ENCODE data around the gene LSAMP. TPM values are rescaled to one million over a fixed set of nuclear protein-coding genes. Genes with fewer than 3 reads are reported as not detected.
"Not testable (repeated sequence)": the region's sequence is repeated elsewhere in the genome, so short reads cannot be mapped to it uniquely, and the experiment has no call there.

The LSAMP gene
- total RNA-seq, 1 donor from 2014 or later = 3.7 TPM

DNA sequence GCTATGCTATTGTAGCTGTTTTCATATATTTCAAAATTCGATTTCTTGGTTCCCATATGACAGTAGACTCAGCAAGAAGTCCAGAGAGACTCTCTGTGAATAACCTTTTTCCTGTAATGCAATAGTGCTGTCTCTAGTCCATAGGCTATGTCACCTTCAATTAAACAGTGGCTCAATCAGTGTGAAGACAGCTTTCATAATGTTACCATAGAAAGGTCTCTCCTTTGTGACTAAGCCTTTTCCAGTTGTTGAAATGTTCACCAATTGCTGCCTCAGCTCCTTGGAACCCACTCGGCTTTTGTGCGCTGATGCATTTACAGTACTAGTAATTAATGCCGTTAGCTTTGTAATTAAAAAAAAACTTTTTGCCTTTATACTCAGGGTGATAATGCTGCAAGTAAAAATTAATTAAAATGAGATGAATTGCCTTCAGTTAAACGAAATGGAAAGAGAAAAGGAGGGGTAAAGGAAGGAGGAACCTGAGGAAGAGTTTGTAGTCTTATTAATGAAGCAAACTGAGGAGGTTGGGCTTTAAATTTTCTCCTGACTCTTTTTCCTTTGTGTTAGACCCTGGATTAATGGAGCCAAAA is 214.8 kb downstream of the LSAMP start:
- Histone ChIP-seq H3K36me3 (ENCODE audit: control insufficient read depth in 3 of 3, insufficient read depth in 3 of 3, low read length in 3 of 3) (no peaks in the 10 kb centered on the region), H3K9me3 (ENCODE audit: control insufficient read depth in 3 of 3, low read length in 3 of 3) (no peaks in the 10 kb centered on the region), H3K4me1 (ENCODE audit: control insufficient read depth in 3 of 3, insufficient read depth in 3 of 3, low read length in 3 of 3) (no peaks in the 10 kb centered on the region), H3K4me3 (ENCODE audit: low read length in 3 of 3) (no peak overlapping the region), H3K9ac (ENCODE audit: low read depth in 1 of 3, low read length in 3 of 3) (no peak overlapping the region), H3K27me3 (ENCODE audit: control insufficient read depth in 3 of 3, insufficient read depth in 3 of 3, low read length in 3 of 3) (no peaks in the 10 kb centered on the region), H3K27ac (ENCODE audit: low read depth, low read length) (no peak overlapping the region)

- Histone ChIP-seq H3K4me3 (ENCODE audit: low read length in 3 of 3) (no peak overlapping the region), H3K9me3 (ENCODE audit: control insufficient read depth in 3 of 3, low read length in 3 of 3) (no peaks in the 10 kb centered on the region)
Observed at GRCh38 chr3:116226266-116226665, 219.0 kb downstream of the LSAMP start.

GRCh38 chr3:116216761-116217160 is 228.5 kb downstream of the LSAMP start:
- H3K27ac ChIP-seq (ENCODE audit: low read depth, low read length) = no peak overlapping the region
- no peak overlapping the region for H3K9ac ChIP-seq (ENCODE audit: low read depth in 1 of 3, low read length in 3 of 3)
- no peaks in the 10 kb centered on the region for H3K9me3 ChIP-seq (ENCODE audit: control insufficient read depth in 3 of 3, low read length in 3 of 3)
- H3K4me3 ChIP-seq (ENCODE audit: low read length in 3 of 3) = no peak overlapping the region
- H3K27me3 ChIP-seq (ENCODE audit: control insufficient read depth in 3 of 3, insufficient read depth in 3 of 3, low read length in 3 of 3) = no peaks in the 10 kb centered on the region
- H3K4me1 ChIP-seq (ENCODE audit: control insufficient read depth in 3 of 3, insufficient read depth in 3 of 3, low read length in 3 of 3) = no peaks in the 10 kb centered on the region
- no peaks in the 10 kb centered on the region for H3K36me3 ChIP-seq (ENCODE audit: control insufficient read depth in 3 of 3, insufficient read depth in 3 of 3, low read length in 3 of 3)

More at GRCh38 chr3:116226266-116226665, 219.0 kb downstream of the LSAMP start:
- H3K9ac ChIP-seq (ENCODE audit: low read depth in 1 of 3, low read length in 3 of 3) = no peak overlapping the region
- H3K27ac ChIP-seq (ENCODE audit: low read depth, low read length) = no peak overlapping the region
- no peaks in the 10 kb centered on the region for H3K4me1 ChIP-seq (ENCODE audit: control insufficient read depth in 3 of 3, insufficient read depth in 3 of 3, low read length in 3 of 3)
- H3K36me3 ChIP-seq (ENCODE audit: control insufficient read depth in 3 of 3, insufficient read depth in 3 of 3, low read length in 3 of 3) = no peaks in the 10 kb centered on the region
- no peaks in the 10 kb centered on the region for H3K27me3 ChIP-seq (ENCODE audit: control insufficient read depth in 3 of 3, insufficient read depth in 3 of 3, low read length in 3 of 3)

- peaks cover 0 to 3% (median 0%) of the 10 kb centered on the region in 3 donors for H3K9me3 ChIP-seq (ENCODE audit: control insufficient read depth in 3 of 3, low read length in 3 of 3)
- no peak overlapping the region for H3K4me3 ChIP-seq (ENCODE audit: low read length in 3 of 3)
- no peaks in the 10 kb centered on the region for H3K27me3 ChIP-seq (ENCODE audit: control insufficient read depth in 3 of 3, insufficient read depth in 3 of 3, low read length in 3 of 3)
- H3K27ac ChIP-seq (ENCODE audit: low read depth, low read length) = no peak overlapping the region
- H3K9ac ChIP-seq (ENCODE audit: low read depth in 1 of 3, low read length in 3 of 3) = no peak overlapping the region
- no peaks in the 10 kb centered on the region for H3K4me1 ChIP-seq (ENCODE audit: control insufficient read depth in 3 of 3, insufficient read depth in 3 of 3, low read length in 3 of 3)
- H3K36me3 ChIP-seq (ENCODE audit: control insufficient read depth in 3 of 3, insufficient read depth in 3 of 3, low read length in 3 of 3) = no peaks in the 10 kb centered on the region
Observed at GRCh38 chr3:116211901-116212300, 233.4 kb downstream of the LSAMP start.

- not testable (repeated sequence) for H3K36me3 ChIP-seq (ENCODE audit: control insufficient read depth in 3 of 3, insufficient read depth in 3 of 3, low read length in 3 of 3); H3K27me3 ChIP-seq (ENCODE audit: control insufficient read depth in 3 of 3, insufficient read depth in 3 of 3, low read length in 3 of 3); H3K4me3 ChIP-seq (ENCODE audit: low read length in 3 of 3); H3K4me1 ChIP-seq (ENCODE audit: control insufficient read depth in 3 of 3, insufficient read depth in 3 of 3, low read length in 3 of 3); H3K9ac ChIP-seq (ENCODE audit: low read depth in 1 of 3, low read length in 3 of 3); H3K9me3 ChIP-seq (ENCODE audit: control insufficient read depth in 3 of 3, low read length in 3 of 3); H3K27ac ChIP-seq (ENCODE audit: low read depth, low read length)
Observed at GRCh38 chr3:116208830-116209229, 236.5 kb downstream of the LSAMP start.

DNA sequence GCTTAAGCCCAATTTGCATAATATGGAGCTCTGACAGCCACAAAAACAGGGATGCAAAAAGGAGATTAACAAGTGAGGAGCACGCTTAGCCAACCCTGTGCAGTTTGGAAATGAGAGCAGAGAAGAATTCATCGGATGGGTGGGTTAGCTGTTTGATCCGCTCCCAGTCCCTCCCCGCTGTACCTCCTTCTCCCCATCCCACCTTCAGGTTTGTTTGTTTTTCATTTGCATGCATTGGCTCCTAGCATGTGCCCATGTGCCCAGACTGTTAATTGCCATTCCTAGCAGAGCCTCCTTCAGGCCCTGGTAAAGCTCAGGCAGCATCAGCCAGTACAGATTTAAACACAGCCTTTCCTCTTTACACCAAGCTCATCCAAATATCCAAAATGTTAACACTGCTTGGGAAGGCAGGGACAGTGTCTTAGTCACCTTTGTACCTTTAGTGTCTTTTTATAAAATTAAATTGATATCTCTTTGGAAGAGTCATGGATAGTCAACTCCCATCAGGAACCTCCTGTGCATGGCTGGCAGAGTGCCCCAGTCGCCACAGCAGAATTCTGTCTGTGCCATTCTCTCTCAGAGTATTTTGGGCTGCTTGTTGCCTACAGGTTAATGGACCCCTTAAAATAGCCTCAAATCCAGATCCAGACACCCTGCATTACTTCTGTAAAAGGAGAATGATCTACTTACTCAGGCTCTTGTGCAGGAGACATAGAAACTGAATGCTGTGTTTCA is 244.2 kb downstream of the LSAMP start:
- Histone ChIP-seq H3K9ac (ENCODE audit: low read depth in 1 of 3, low read length in 3 of 3) (no peak overlapping the region), H3K27ac (ENCODE audit: low read depth, low read length) (no peak overlapping the region), H3K4me1 (ENCODE audit: control insufficient read depth in 3 of 3, insufficient read depth in 3 of 3, low read length in 3 of 3) (no peaks in the 10 kb centered on the region), H3K36me3 (ENCODE audit: control insufficient read depth in 3 of 3, insufficient read depth in 3 of 3, low read length in 3 of 3) (no peaks in the 10 kb centered on the region), H3K27me3 (ENCODE audit: control insufficient read depth in 3 of 3, insufficient read depth in 3 of 3, low read length in 3 of 3) (no peaks in the 10 kb centered on the region), H3K4me3 (ENCODE audit: low read length in 3 of 3) (no peak overlapping the region), H3K9me3 (ENCODE audit: control insufficient read depth in 3 of 3, low read length in 3 of 3) (no peaks in the 10 kb centered on the region)

- no peaks in the 10 kb centered on the region for H3K27me3 ChIP-seq (ENCODE audit: control insufficient read depth in 3 of 3, insufficient read depth in 3 of 3, low read length in 3 of 3)
- no peak overlapping the region for H3K9ac ChIP-seq (ENCODE audit: low read depth in 1 of 3, low read length in 3 of 3)
- H3K9me3 ChIP-seq (ENCODE audit: control insufficient read depth in 3 of 3, low read length in 3 of 3) = no peaks in the 10 kb centered on the region
- no peaks in the 10 kb centered on the region for H3K4me1 ChIP-seq (ENCODE audit: control insufficient read depth in 3 of 3, insufficient read depth in 3 of 3, low read length in 3 of 3)
- H3K27ac ChIP-seq (ENCODE audit: low read depth, low read length) = no peak overlapping the region
- H3K4me3 ChIP-seq (ENCODE audit: low read length in 3 of 3) = no peak overlapping the region
- no peaks in the 10 kb centered on the region for H3K36me3 ChIP-seq (ENCODE audit: control insufficient read depth in 3 of 3, insufficient read depth in 3 of 3, low read length in 3 of 3)
Observed at GRCh38 chr3:116199063-116199462, 246.2 kb downstream of the LSAMP start.

- Histone ChIP-seq H3K27me3 (ENCODE audit: control insufficient read depth in 3 of 3, insufficient read depth in 3 of 3, low read length in 3 of 3) (no peaks in the 10 kb centered on the region), H3K36me3 (ENCODE audit: control insufficient read depth in 3 of 3, insufficient read depth in 3 of 3, low read length in 3 of 3) (no peaks in the 10 kb centered on the region), H3K9ac (ENCODE audit: low read depth in 1 of 3, low read length in 3 of 3) (no peak overlapping the region), H3K4me1 (ENCODE audit: control insufficient read depth in 3 of 3, insufficient read depth in 3 of 3, low read length in 3 of 3) (no peaks in the 10 kb centered on the region), H3K27ac (ENCODE audit: low read depth, low read length) (no peak overlapping the region), H3K9me3 (ENCODE audit: control insufficient read depth in 3 of 3, low read length in 3 of 3) (no peaks in the 10 kb centered on the region), H3K4me3 (ENCODE audit: low read length in 3 of 3) (no peak overlapping the region)
Observed at GRCh38 chr3:116198087-116198486, 247.2 kb downstream of the LSAMP start.

GRCh38 chr3:116192464-116192863 is 252.8 kb downstream of the LSAMP start:
- Histone ChIP-seq H3K9ac (ENCODE audit: low read depth in 1 of 3, low read length in 3 of 3) (no peak overlapping the region), H3K27me3 (ENCODE audit: control insufficient read depth in 3 of 3, insufficient read depth in 3 of 3, low read length in 3 of 3) (no peaks in the 10 kb centered on the region), H3K36me3 (ENCODE audit: control insufficient read depth in 3 of 3, insufficient read depth in 3 of 3, low read length in 3 of 3) (no peaks in the 10 kb centered on the region), H3K4me3 (ENCODE audit: low read length in 3 of 3) (no peak overlapping the region), H3K4me1 (ENCODE audit: control insufficient read depth in 3 of 3, insufficient read depth in 3 of 3, low read length in 3 of 3) (no peaks in the 10 kb centered on the region), H3K27ac (ENCODE audit: low read depth, low read length) (no peak overlapping the region), H3K9me3 (ENCODE audit: control insufficient read depth in 3 of 3, low read length in 3 of 3) (no peaks in the 10 kb centered on the region)

DNA sequence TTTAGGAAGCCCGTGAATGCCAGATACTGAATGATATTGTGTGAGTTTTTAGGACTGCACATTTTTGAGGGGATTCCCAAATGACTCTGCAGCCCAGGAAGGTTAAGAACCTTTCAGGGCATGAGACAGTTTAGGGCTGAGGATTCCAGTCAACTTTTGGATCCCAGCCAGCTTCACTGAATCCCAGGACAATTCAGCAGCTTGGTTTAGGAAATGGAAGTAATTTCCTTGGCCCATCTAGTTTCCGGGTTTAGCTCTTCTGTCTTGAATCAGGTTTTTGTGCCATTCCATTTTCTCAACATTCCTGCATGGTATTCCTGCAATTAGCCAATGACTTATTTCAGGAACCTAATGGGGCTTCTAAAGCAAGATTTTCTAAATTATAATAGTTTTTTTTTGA is 253.9 kb downstream of the LSAMP start:
- H3K27ac ChIP-seq (ENCODE audit: low read depth, low read length) = no peak overlapping the region
- no peaks in the 10 kb centered on the region for H3K4me1 ChIP-seq (ENCODE audit: control insufficient read depth in 3 of 3, insufficient read depth in 3 of 3, low read length in 3 of 3)
- H3K9me3 ChIP-seq (ENCODE audit: control insufficient read depth in 3 of 3, low read length in 3 of 3) = no peaks in the 10 kb centered on the region
- no peak overlapping the region for H3K4me3 ChIP-seq (ENCODE audit: low read length in 3 of 3)
- H3K27me3 ChIP-seq (ENCODE audit: control insufficient read depth in 3 of 3, insufficient read depth in 3 of 3, low read length in 3 of 3) = no peaks in the 10 kb centered on the region
- no peak overlapping the region for H3K9ac ChIP-seq (ENCODE audit: low read depth in 1 of 3, low read length in 3 of 3)
- no peaks in the 10 kb centered on the region for H3K36me3 ChIP-seq (ENCODE audit: control insufficient read depth in 3 of 3, insufficient read depth in 3 of 3, low read length in 3 of 3)
